Body of pancreas (tissue), 4 donors: ENCODE data around the gene CGGBP1. TPM values are rescaled to one million over a fixed set of nuclear protein-coding genes. Genes with fewer than 3 reads are reported as not detected.

Source experiments
- ATAC-seq: fragments of 150-250 bp; one replicate; pipeline ENCODE4 v1.9.1; 2016
- DNase-seq, 4 donors: peaks; one replicate each; pipeline ENCODE4 v3.0.0-alpha.2; 2019
- H3K27ac ChIP-seq, 4 donors: fragments of 200-600 bp; sonication (generic); 1 replicate in 3 of 4; 2 replicates in 1 of 4; pipeline versions ENCODE4 v1.5.1 to v1.6.1; 2016 to 2019; ENCODE audit warnings: mild to moderate bottlenecking in 1 of 4, mixed read lengths in 1 of 4, moderate library complexity in 1 of 4
- H3K27me3 ChIP-seq, 2 donors: fragments of 200-600 bp; sonication (generic); one replicate each; pipeline ENCODE4 v1.6.0; 2016; ENCODE audit warnings: mild to moderate bottlenecking in 1 of 2
- H3K36me3 ChIP-seq, 2 donors: fragments of 200-600 bp; sonication (generic); replicated peaks in 1 of 2; 2 replicates each; pipeline ENCODE4 v1.5.1; 2016; ENCODE audit warnings: low read depth in 2 of 2; ENCODE audit not compliant: insufficient read depth in 1 of 2
- H3K4me1 ChIP-seq: fragments of 200-600 bp; sonication (generic); one replicate; pipeline ENCODE4 v1.6.0; 2016
- H3K4me3 ChIP-seq, 2 donors: fragments of 200-600 bp; sonication (generic); 1 replicate in 1 of 2; 2 replicates in 1 of 2; pipeline ENCODE4 v1.5.1; 2016 to 2019
- H3K9me3 ChIP-seq, 3 donors: fragments of 200-600 bp; sonication (generic); 1 replicate in 2 of 3; 2 replicates in 1 of 3; pipeline ENCODE4 v1.5.1; 2016
- POLR2A ChIP-seq, 3 donors: fragments of 450-650 bp; IDR thresholded peaks; one replicate each; pipeline ENCODE4 v1.6.1; 2016; ENCODE audit warnings: antibody characterized with exemption in 3 of 3, mild to moderate bottlenecking in 2 of 3
- WGBS, 2 donors: methylation state at CpG; one replicate each; pipeline ENCODE4 v1.1.5; 2017; 5-methylcytosine and 5-hydroxymethylcytosine counted together
- intact Hi-C: fragments of 100-400 bp; cut with DNase I; formaldehyde crosslinking; loops from one replicate; pipeline ENCODE4 v1.15.1; 2023
- total RNA-seq, 2 donors: library from RNA; depleted of rRNA; stranded (reverse); fragments of >200 nt; gene quantifications; one replicate each; pipeline ENCODE4 v1.1.0, GENCODE V29; 2016
- TF ChIP-seq, protein P1 (sequence below), 7 experiments: fragments of 450-650 bp in 4 of 7; fragments of 200-600 bp in 3 of 7; sonication (generic) in 3 of 7; IDR thresholded peaks; one replicate each; pipeline ENCODE4 v1.5.1; 2016 to 2019; ENCODE audit warnings: antibody characterized with exemption in 7 of 7

CGGBP1 gene
- total RNA-seq, 2 donors from 2014 or later = 38.6 to 44.4 TPM

DNA sequence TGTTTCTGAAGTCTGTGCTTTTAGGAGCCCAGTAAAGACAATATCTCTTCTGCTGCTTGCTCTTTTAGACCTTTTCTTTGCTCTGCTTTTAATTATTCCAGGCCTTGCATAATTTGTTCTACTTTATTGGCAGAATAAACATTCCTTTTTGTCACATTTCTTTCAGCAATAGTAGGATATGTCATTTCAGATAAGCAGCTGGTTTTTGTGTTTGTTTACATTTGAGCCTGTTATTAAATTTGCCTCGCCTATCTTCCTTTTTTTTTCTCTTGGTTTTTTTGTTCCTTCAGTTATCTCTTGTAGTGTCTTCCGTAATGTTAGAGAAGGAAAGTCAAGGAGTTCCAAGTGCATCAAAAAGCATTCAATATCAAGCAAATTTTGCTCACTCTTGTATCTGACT lies 16.7 kb upstream of the CGGBP1 start:
- H3K36me3 ChIP-seq = no peaks in the 10 kb centered on the region
- no peaks in the 10 kb centered on the region for H3K27me3 ChIP-seq
- H3K27ac ChIP-seq = peak overlapping the region in 2 of 4 donors; percentile 18 to 38
- no peak for ATAC-seq
- H3K4me3 ChIP-seq = no peak overlapping the region
- intact Hi-C loops = no loop called here
- no peaks in the 10 kb centered on the region for H3K9me3 ChIP-seq
- no peak for DNase-seq
- peaks cover 21% of the 10 kb centered on the region for H3K4me1 ChIP-seq
- 26 to 33% methylated on average over 2 of the region's 2 CpGs for WGBS, 2 donors
- TF ChIP-seq, protein P1, sequence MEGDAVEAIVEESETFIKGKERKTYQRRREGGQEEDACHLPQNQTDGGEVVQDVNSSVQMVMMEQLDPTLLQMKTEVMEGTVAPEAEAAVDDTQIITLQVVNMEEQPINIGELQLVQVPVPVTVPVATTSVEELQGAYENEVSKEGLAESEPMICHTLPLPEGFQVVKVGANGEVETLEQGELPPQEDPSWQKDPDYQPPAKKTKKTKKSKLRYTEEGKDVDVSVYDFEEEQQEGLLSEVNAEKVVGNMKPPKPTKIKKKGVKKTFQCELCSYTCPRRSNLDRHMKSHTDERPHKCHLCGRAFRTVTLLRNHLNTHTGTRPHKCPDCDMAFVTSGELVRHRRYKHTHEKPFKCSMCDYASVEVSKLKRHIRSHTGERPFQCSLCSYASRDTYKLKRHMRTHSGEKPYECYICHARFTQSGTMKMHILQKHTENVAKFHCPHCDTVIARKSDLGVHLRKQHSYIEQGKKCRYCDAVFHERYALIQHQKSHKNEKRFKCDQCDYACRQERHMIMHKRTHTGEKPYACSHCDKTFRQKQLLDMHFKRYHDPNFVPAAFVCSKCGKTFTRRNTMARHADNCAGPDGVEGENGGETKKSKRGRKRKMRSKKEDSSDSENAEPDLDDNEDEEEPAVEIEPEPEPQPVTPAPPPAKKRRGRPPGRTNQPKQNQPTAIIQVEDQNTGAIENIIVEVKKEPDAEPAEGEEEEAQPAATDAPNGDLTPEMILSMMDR (IDR thresholded peaks at IDR 0.05) = no peak
- TF ChIP-seq POLR2A (IDR thresholded peaks at IDR 0.05) = no peak

DNA sequence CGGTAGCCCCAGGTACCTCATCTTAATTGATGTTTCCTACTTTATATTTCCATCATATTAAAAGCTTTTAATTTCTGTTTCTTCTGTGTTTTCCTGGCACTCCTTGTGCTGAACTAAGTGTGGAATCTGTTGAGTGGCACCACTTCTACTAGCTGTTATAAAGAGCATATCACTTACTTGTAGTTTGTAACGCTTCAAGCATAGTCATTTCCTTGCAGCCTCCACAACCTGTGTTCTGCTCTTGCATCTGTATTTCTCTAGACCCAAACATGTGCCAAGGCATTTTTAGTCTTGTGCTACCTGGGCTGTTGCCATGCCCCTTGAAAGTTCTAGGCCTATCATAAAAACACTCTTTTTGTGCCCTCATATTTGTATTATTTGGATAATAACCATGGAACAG lies 16.3 kb upstream of the CGGBP1 start:
- Histone ChIP-seq H3K9me3 (no peaks in the 10 kb centered on the region), H3K27me3 (no peaks in the 10 kb centered on the region), H3K36me3 (no peaks in the 10 kb centered on the region), H3K4me3 (no peak overlapping the region), H3K4me1 (peaks cover 21% of the 10 kb centered on the region), H3K27ac (peak overlapping the region in 2 of 4 donors; percentile 18 to 38)
- TF ChIP-seq, protein P1 (IDR thresholded peaks at IDR 0.05) = no peak
- TF ChIP-seq POLR2A (IDR thresholded peaks at IDR 0.05) = no peak
- intact Hi-C loops = no loop called here
- no peak for ATAC-seq
- peak in 1 of 4 donors; percentile 6 for DNase-seq
- WGBS, 2 donors = 65 to 79% methylated on average over 2 of the region's 2 CpGs

DNA sequence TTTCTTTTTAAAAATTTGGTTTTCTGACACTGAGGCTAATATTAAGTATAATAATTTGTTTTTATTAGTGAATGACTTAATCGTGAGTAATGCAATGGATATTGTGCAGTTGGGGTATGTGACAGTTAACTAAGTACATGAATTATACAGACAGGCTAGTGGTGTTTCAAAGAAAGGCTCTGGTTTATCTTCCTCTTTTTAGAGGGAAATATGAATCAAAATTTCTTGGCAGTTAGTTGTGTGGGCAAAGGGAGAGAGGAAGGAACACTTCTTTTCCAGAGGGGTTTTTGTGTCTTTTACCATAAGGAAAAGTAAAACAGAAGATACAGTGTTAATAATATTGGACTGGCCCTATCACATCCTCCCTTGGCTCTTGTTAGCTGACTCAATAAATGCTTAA lies 2.9 kb upstream of the CGGBP1 start:
- H3K27ac ChIP-seq = no peak overlapping the region
- ATAC-seq (no peak), DNase-seq (no peak)
- H3K27me3 ChIP-seq = no peaks in the 10 kb centered on the region
- H3K36me3 ChIP-seq = peaks cover 0 to 3% of the 10 kb centered on the region in 2 donors
- peaks cover 34% of the 10 kb centered on the region for H3K4me1 ChIP-seq
- no peak overlapping the region for H3K4me3 ChIP-seq
- 18 to 38% methylated on average over 1 of the region's 1 CpG for WGBS, 2 donors
- TF ChIP-seq, protein P1 (IDR thresholded peaks at IDR 0.05) = no peak
- no peak for TF ChIP-seq POLR2A (IDR thresholded peaks at IDR 0.05)
- intact Hi-C loops = no loop called here
- no peaks in the 10 kb centered on the region for H3K9me3 ChIP-seq

DNA sequence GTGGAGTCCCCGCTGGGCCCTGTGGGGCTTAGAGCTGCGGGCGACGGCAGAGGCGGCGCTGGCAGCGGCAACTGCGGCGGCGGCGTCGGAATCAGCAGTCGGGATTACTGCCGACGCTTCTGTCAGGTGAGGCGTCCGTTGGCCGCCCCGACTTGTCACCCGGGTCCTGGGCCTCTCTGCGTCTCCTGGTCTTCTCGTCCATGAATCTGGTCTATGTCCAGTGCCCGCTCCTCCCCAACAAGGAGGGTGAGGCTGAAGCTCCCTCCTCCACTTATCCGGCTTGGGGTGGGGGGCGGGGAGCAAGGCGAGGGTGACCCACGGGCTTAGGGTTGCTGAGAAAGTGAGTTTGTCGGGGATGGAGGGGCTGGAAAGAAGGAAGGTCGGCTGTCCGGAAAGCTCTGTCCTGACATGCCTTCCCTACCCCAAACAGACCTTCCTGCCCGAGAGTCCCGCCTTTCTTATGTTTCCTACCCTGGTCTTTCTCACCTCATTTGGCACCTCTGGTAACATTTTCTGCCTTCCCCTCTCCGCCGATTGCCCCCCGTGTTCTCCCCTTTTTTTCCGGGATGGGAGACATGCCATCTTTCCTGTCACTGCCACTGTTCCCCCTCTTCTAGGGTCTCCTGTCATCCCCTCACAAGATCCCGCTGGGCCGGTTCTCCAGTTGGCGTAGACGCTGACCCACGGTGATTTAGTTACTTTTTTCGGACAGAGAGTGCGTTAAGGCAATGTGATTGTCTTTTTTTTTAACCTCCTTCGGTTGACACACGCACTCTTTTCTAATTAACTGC lies 770 bp upstream of the CGGBP1 start:
- no peaks in the 10 kb centered on the region for H3K27me3 ChIP-seq
- H3K27ac ChIP-seq = peak overlapping the region; percentile 80 to 99 (median 94)
- DNase-seq (peak in 2 of 4 donors; percentile 3 to 28), ATAC-seq (peak; percentile 11)
- H3K4me1 ChIP-seq = peaks cover 32% of the 10 kb centered on the region
- no peaks in the 10 kb centered on the region for H3K9me3 ChIP-seq
- peaks cover 6 to 11% of the 10 kb centered on the region in 2 donors for H3K36me3 ChIP-seq
- 0 to 1% methylated on average over 22 to 45 of the region's 45 CpGs for WGBS, 2 donors
- intact Hi-C loops = no loop called here
- TF ChIP-seq, protein P1 (IDR thresholded peaks at IDR 0.05) = no peak
- H3K4me3 ChIP-seq = peak overlapping the region; percentile 69 to 74

DNA sequence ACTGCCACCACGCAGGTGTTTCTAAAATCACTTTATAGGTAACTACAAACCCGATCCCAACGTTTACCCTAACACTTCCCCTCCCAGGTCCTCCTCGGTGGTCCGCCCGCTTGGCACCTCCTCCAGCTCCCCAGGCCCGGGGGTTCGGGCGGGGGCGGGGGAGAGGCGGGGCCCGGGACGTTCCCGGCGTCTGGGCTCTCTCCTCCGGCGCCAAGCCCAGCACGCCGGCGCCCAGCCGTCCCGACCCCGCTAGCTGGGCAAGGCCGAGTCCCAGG lies 562 bp downstream of the CGGBP1 start:
- Histone ChIP-seq H3K27me3 (no peaks in the 10 kb centered on the region), H3K4me3 (peak overlapping the region; percentile 89 to 90), H3K27ac (peak overlapping the region; percentile 92 to 99 (median 94)), H3K9me3 (no peaks in the 10 kb centered on the region), H3K4me1 (peaks cover 32% of the 10 kb centered on the region), H3K36me3 (peaks cover 6 to 11% of the 10 kb centered on the region in 2 donors)
- ATAC-seq (no peak), DNase-seq (no peak)
- intact Hi-C loops = no loop called here
- WGBS, 2 donors = 0% methylated on average over 11 to 21 of the region's 24 CpGs
- TF ChIP-seq POLR2A (IDR thresholded peaks at IDR 0.05) = no peak
- TF ChIP-seq, protein P1 (IDR thresholded peaks at IDR 0.05) = no peak
